GM23248 (cell line): ENCODE measurements around the gene PDLIM5.

Experiments
- EZH2 ChIP-seq: fragments of 200-600 bp; sonication (generic); IDR thresholded peaks from 2 replicates; pipeline ENCODE4 v1.6.1; 2018; ENCODE audit warnings: antibody characterized with exemption, mild to moderate bottlenecking; ENCODE audit not compliant: insufficient read depth, poor library complexity, severe bottlenecking
- EZH2phosphoT487 ChIP-seq: fragments of 200-600 bp; sonication (generic); IDR thresholded peaks from 2 replicates; pipeline ENCODE4 v1.6.1; 2018; ENCODE audit warnings: antibody characterized with exemption, moderate library complexity, mild to moderate bottlenecking, low read depth; ENCODE audit not compliant: insufficient read depth

GRCh38 chr4:94550352-94550751, 98.6 kb downstream of the PDLIM5 start:
- TF ChIP-seq EZH2phosphoT487 (no peak), EZH2 (no peak)
